ENCODE measurements around the gene ASZ1.

DNA sequence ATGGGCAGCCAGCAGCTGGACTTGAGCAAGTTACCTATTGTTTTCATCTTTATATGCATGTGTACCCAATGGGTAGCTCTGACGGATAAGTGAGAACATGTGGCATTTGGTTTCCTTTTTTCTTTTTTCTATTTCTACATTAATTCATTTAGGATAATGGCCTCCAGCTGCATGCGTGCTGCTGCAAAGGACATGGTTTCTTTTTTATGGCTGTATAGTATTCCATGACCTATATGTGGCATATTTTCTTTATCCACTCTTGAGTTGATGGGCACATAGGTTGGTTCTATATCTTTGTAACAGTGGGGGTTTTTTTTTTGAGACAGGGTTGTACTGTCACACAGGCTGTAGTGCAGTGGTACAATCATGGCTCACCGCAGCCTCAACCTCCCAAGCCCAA lies 37.4 kb downstream of the ASZ1 start:
- TF ChIP-seq, protein P1, sequence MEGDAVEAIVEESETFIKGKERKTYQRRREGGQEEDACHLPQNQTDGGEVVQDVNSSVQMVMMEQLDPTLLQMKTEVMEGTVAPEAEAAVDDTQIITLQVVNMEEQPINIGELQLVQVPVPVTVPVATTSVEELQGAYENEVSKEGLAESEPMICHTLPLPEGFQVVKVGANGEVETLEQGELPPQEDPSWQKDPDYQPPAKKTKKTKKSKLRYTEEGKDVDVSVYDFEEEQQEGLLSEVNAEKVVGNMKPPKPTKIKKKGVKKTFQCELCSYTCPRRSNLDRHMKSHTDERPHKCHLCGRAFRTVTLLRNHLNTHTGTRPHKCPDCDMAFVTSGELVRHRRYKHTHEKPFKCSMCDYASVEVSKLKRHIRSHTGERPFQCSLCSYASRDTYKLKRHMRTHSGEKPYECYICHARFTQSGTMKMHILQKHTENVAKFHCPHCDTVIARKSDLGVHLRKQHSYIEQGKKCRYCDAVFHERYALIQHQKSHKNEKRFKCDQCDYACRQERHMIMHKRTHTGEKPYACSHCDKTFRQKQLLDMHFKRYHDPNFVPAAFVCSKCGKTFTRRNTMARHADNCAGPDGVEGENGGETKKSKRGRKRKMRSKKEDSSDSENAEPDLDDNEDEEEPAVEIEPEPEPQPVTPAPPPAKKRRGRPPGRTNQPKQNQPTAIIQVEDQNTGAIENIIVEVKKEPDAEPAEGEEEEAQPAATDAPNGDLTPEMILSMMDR (IDR thresholded peaks at IDR 0.05), result no peak
- TF ChIP-seq POLR2AphosphoS5 (IDR thresholded peaks at IDR 0.05; ENCODE audit: low read depth, low read length) (no peak), TCF7L2 (IDR thresholded peaks at IDR 0.05; ENCODE audit: low read depth, low read length) (no peak), REST (IDR thresholded peaks at IDR 0.05; ENCODE audit: insufficient read depth in 1 of 2, low read depth in 2 of 2, low read length in 1 of 2) (no peak), SIN3A (IDR thresholded peaks at IDR 0.05; ENCODE audit: borderline replicate concordance, insufficient read depth, low read depth, low read length) (no peak)

All from Panc1 (cell line).